GM19468 (cell line): Measurements from ENCODE around the gene BRAT1.
"Not testable (repeated sequence)": the region's sequence is repeated elsewhere in the genome, so short reads cannot be mapped to it uniquely, and the experiment has no call there.

Source experiments
- ATAC-seq: cut with Tn5 transposase; IDR thresholded peaks from one replicate; pipeline ENCODE4 v1.9.1; 2021; ENCODE audit warnings: mild to moderate bottlenecking, moderate library complexity, moderate number of reproducible peaks; ENCODE audit not compliant: unreplicated experiment; ENCODE audit errors: extremely low read depth

Gene BRAT1

GRCh38 chr7:2541291-2542010 lies 13.9 kb downstream of the BRAT1 start:
- ATAC-seq = no peak

- no peak for ATAC-seq
Observed at GRCh38 chr7:2540641-2541051, 14.7 kb downstream of the BRAT1 start.

GRCh38 chr7:2540133-2540532 lies 15.2 kb downstream of the BRAT1 start:
- ATAC-seq = no peak

GRCh38 chr7:2539031-2539911 lies 16.1 kb downstream of the BRAT1 start:
- no peak for ATAC-seq

- no peak for ATAC-seq
Observed at GRCh38 chr7:2537981-2538851, 17.1 kb downstream of the BRAT1 start.

GRCh38 chr7:2535872-2536627 lies 19.3 kb downstream of the BRAT1 start:
- ATAC-seq = not testable (repeated sequence)

- not testable (repeated sequence) for ATAC-seq
Observed at GRCh38 chr7:2534214-2534613, 21.1 kb downstream of the BRAT1 start.

GRCh38 chr7:2533566-2533965 lies 21.8 kb downstream of the BRAT1 start:
- not testable (repeated sequence) for ATAC-seq

GRCh38 chr7:2532816-2533215 lies 22.5 kb downstream of the BRAT1 start:
- ATAC-seq = not testable (repeated sequence)

- ATAC-seq = not testable (repeated sequence)
Observed at GRCh38 chr7:2532199-2532772, 23.0 kb downstream of the BRAT1 start.

- ATAC-seq = not testable (repeated sequence)
Observed at GRCh38 chr7:2531796-2532110, 23.6 kb downstream of the BRAT1 start.

GRCh38 chr7:2530994-2531795 lies 24.1 kb downstream of the BRAT1 start:
- not testable (repeated sequence) for ATAC-seq

- ATAC-seq = no peak
Observed at GRCh38 chr7:2530071-2530987, 25.0 kb downstream of the BRAT1 start.

GRCh38 chr7:2529161-2530070 lies 25.9 kb downstream of the BRAT1 start:
- no peak for ATAC-seq

- ATAC-seq = no peak
Observed at GRCh38 chr7:2528481-2529095, 26.7 kb downstream of the BRAT1 start.
